OCI-LY1 (cell line): ENCODE results near the gene FOXC1.

Experiments
- H2AFZ ChIP-seq: fragments of 200-600 bp; sonication (generic), shearing (Covaris generic); 2 replicates; pipeline ENCODE4 v1.6.0; 2014; ENCODE audit warnings: antibody characterized with exemption, mild to moderate bottlenecking, low read length
- H3F3A ChIP-seq: fragments of 200-600 bp; sonication (generic), shearing (Covaris generic); 2 replicates; pipeline ENCODE4 v1.6.0; 2014; ENCODE audit warnings: mild to moderate bottlenecking, antibody characterized with exemption, low read length, moderate library complexity; ENCODE audit not compliant: insufficient read depth
- H3K27ac ChIP-seq: fragments of 200-600 bp; sonication (generic); 2 replicates; pipeline ENCODE4 v1.5.1; 2014; ENCODE audit warnings: low read length, mixed run types, mild to moderate bottlenecking, low read depth; ENCODE audit not compliant: poor library complexity, severe bottlenecking
- H3K27me3 ChIP-seq: fragments of 200-600 bp; sonication (generic); 2 replicates; pipeline ENCODE4 v1.6.0; 2014; ENCODE audit warnings: antibody characterized with exemption, mild to moderate bottlenecking, low read length, moderate library complexity; ENCODE audit not compliant: insufficient read depth
- H3K36me3 ChIP-seq: fragments of 200-600 bp; sonication (generic); 2 replicates; pipeline ENCODE4 v1.6.1; 2014; ENCODE audit warnings: mild to moderate bottlenecking, antibody characterized with exemption, low read length, moderate library complexity, mixed read lengths; ENCODE audit not compliant: insufficient read depth
- H3K4me1 ChIP-seq: fragments of 200-600 bp; sonication (generic); 2 replicates; pipeline ENCODE4 v1.5.1; 2014; ENCODE audit warnings: mild to moderate bottlenecking, low read length, moderate library complexity; ENCODE audit not compliant: insufficient read depth, severe bottlenecking
- H3K4me2 ChIP-seq: fragments of 200-600 bp; sonication (generic), shearing (Covaris generic); 2 replicates; pipeline ENCODE4 v1.6.1; 2014; ENCODE audit warnings: low read length
- H3K4me3 ChIP-seq: fragments of 200-600 bp; sonication (generic); 2 replicates; pipeline ENCODE4 v1.5.1; 2014; ENCODE audit warnings: low read length, low read depth, mild to moderate bottlenecking, mixed read lengths; ENCODE audit not compliant: poor library complexity, severe bottlenecking
- H3K79me2 ChIP-seq: fragments of 200-600 bp; shearing (Covaris generic); 2 replicates; pipeline ENCODE4 v1.6.1; 2016; ENCODE audit warnings: mixed run types, low read length, mixed read lengths; ENCODE audit not compliant: insufficient read depth
- H3K9ac ChIP-seq: fragments of 200-600 bp; sonication (generic), shearing (Covaris generic); 2 replicates; pipeline ENCODE4 v1.6.1; 2014; ENCODE audit warnings: mild to moderate bottlenecking, low read length, mixed read lengths
- H3K9me2 ChIP-seq: fragments of 200-600 bp; sonication (generic), shearing (Covaris generic); 2 replicates; pipeline ENCODE4 v1.6.1; 2014; ENCODE audit warnings: low read depth, mild to moderate bottlenecking, low read length, mixed read lengths
- H3K9me3 ChIP-seq: fragments of 200-600 bp; shearing (Covaris generic); 2 replicates; pipeline ENCODE4 v1.6.1; 2014; ENCODE audit warnings: low read length, mixed read lengths
- H4K20me1 ChIP-seq: fragments of 200-600 bp; sonication (generic), shearing (Covaris generic); 2 replicates; pipeline ENCODE4 v1.6.0; 2016; ENCODE audit warnings: mild to moderate bottlenecking, low read length; ENCODE audit not compliant: insufficient read depth
- EZH2 ChIP-seq: fragments of 200-600 bp; sonication (generic), shearing (Covaris generic); IDR thresholded peaks from 2 replicates; pipeline ENCODE4 v1.8.0; 2017; ENCODE audit warnings: borderline replicate concordance, mixed run types, mild to moderate bottlenecking, antibody characterized with exemption, low read length, moderate library complexity, mixed read lengths
- TF ChIP-seq, protein P1 (sequence below): fragments of 200-600 bp; sonication (generic), shearing (Covaris generic); IDR thresholded peaks from 2 replicates; pipeline ENCODE4 v1.5.1; 2017; ENCODE audit warnings: mild to moderate bottlenecking, antibody characterized with exemption, low read length, moderate library complexity, mixed read lengths

The FOXC1 gene

GRCh38 chr6:1640476-1640875 lies 30.8 kb downstream of the FOXC1 start:
- no peak overlapping the region for H3K4me3 ChIP-seq
- H3K9me2 ChIP-seq, result no peaks in the 10 kb centered on the region
- TF ChIP-seq, protein P1, sequence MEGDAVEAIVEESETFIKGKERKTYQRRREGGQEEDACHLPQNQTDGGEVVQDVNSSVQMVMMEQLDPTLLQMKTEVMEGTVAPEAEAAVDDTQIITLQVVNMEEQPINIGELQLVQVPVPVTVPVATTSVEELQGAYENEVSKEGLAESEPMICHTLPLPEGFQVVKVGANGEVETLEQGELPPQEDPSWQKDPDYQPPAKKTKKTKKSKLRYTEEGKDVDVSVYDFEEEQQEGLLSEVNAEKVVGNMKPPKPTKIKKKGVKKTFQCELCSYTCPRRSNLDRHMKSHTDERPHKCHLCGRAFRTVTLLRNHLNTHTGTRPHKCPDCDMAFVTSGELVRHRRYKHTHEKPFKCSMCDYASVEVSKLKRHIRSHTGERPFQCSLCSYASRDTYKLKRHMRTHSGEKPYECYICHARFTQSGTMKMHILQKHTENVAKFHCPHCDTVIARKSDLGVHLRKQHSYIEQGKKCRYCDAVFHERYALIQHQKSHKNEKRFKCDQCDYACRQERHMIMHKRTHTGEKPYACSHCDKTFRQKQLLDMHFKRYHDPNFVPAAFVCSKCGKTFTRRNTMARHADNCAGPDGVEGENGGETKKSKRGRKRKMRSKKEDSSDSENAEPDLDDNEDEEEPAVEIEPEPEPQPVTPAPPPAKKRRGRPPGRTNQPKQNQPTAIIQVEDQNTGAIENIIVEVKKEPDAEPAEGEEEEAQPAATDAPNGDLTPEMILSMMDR, result no peak
- TF ChIP-seq EZH2, result no peak
- no peaks in the 10 kb centered on the region for H3F3A ChIP-seq
- H3K79me2 ChIP-seq, result no peaks in the 10 kb centered on the region
- no peak overlapping the region for H3K27ac ChIP-seq
- no peaks in the 10 kb centered on the region for H4K20me1 ChIP-seq
- H3K27me3 ChIP-seq, result no peaks in the 10 kb centered on the region
- H3K9me3 ChIP-seq, result no peaks in the 10 kb centered on the region
- H3K9ac ChIP-seq, result no peak overlapping the region
- H3K36me3 ChIP-seq, result peaks cover 5% of the 10 kb centered on the region; the same call in 1 of the 2 replicates
- H3K4me2 ChIP-seq, result no peak overlapping the region
- H2AFZ ChIP-seq, result no peak overlapping the region
- peaks cover 18% of the 10 kb centered on the region for H3K4me1 ChIP-seq

DNA sequence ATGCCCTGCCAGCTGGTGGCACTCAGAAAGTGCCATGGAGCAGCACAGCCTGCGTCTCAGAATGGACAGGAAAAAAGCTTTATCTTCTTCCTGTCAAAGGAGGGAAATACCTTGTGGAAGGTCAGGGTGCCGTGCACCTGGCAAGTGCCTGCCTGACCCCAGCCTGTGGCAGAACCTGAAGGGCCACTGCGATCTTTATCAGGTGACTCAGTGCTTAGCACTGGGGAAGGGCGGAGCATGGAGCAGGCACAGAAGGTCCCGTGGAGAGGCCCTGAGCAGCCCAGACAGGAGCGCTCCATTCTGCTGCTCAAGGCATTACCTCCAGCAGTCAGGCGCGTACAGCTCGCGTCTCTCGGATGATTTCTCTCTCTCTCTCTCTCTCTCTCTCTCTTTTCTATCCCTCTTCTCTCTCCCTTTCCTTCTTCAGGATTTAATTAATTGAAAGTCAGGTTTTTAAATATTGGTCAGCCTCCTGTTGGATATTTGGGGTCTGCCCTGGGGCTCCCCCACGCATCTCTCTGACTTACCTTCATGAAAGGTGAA lies 31.7 kb downstream of the FOXC1 start:
- H4K20me1 ChIP-seq, result no peaks in the 10 kb centered on the region
- H3K9me3 ChIP-seq, result no peaks in the 10 kb centered on the region
- H3K4me1 ChIP-seq, result peaks cover 17% of the 10 kb centered on the region
- no peaks in the 10 kb centered on the region for H3F3A ChIP-seq
- no peaks in the 10 kb centered on the region for H3K27me3 ChIP-seq
- no peak overlapping the region for H2AFZ ChIP-seq
- H3K4me3 ChIP-seq, result no peak overlapping the region
- H3K27ac ChIP-seq, result no peak overlapping the region
- no peaks in the 10 kb centered on the region for H3K79me2 ChIP-seq
- H3K36me3 ChIP-seq, result no peaks in the 10 kb centered on the region
- H3K9me2 ChIP-seq, result no peaks in the 10 kb centered on the region
- no peak for TF ChIP-seq EZH2
- TF ChIP-seq, protein P1, result no peak
- no peak overlapping the region for H3K4me2 ChIP-seq
- H3K9ac ChIP-seq, result no peak overlapping the region

DNA sequence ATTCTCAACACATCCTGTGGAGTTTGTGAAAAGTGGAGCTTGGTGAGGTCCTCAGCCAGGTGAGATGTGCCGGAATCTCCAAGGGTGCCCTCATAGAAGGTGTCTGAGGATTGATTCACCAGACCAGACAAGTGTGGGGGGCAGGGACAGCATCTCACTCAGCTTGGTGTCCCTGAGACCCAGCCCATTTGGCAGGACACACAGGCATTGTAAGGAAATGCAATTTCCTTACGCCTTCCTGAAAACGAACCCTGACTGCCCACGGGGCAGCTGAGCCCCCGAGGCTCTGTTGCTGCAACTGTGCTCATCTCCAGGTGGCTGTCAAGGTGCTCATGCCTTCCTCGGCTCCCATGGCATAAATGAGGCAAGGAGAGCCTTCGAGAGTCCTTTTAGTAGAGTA lies 33.4 kb downstream of the FOXC1 start:
- H3K36me3 ChIP-seq, result 0 out of 2 replicates have a peak, but pooled peaks cover 5% of the 10 kb centered on the region
- no peaks in the 10 kb centered on the region for H3K27me3 ChIP-seq
- no peak overlapping the region for H3K27ac ChIP-seq
- no peak overlapping the region for H3K4me2 ChIP-seq
- H3K9me3 ChIP-seq, result no peaks in the 10 kb centered on the region
- H3K4me1 ChIP-seq, result peaks cover under 1% of the 10 kb centered on the region
- no peaks in the 10 kb centered on the region for H3F3A ChIP-seq
- H3K4me3 ChIP-seq, result no peak overlapping the region
- TF ChIP-seq, protein P1, result no peak
- TF ChIP-seq EZH2, result no peak
- no peaks in the 10 kb centered on the region for H4K20me1 ChIP-seq
- no peak overlapping the region for H2AFZ ChIP-seq
- H3K9ac ChIP-seq, result no peak overlapping the region
- H3K9me2 ChIP-seq, result no peaks in the 10 kb centered on the region
- H3K79me2 ChIP-seq, result no peaks in the 10 kb centered on the region
